Activated T-helper 1 cell treated with anti-CD3 and anti-CD28 coated beads, Interleukin-12 subunit alpha, Interleukin-12 subunit beta, Interleukin-2, Interleukin-4 antibody, amounts not matched to agents 30 ng/mL and 10 ng/mL and 1 ng/mL, durations not matched to agents 14 hours and 24 hours and 36 hours (primary cell): ENCODE measurements around the gene SBNO2. TPM values are rescaled to one million over a fixed set of nuclear protein-coding genes. Genes with fewer than 3 reads are reported as not detected.

ENCODE experiments used
- DNase-seq: peaks from one replicate; pipeline ENCODE4 v3.0.0; 2021; ENCODE audit warnings: low spot score
- H3K27ac Mint-ChIP-seq: one replicate; pipeline ENCODE4 v1.8.0; 2021; ENCODE audit warnings: mild to moderate bottlenecking, mixed read lengths
- H3K27me3 Mint-ChIP-seq: one replicate; pipeline ENCODE4 v1.8.0; 2022; ENCODE audit warnings: mild to moderate bottlenecking, moderate library complexity, mixed read lengths; ENCODE audit not compliant: insufficient read depth
- H3K36me3 Mint-ChIP-seq: one replicate; pipeline ENCODE4 v1.8.0; 2021; ENCODE audit warnings: low read depth, mixed read lengths
- H3K4me1 Mint-ChIP-seq: one replicate; pipeline ENCODE4 v1.8.0; 2021; ENCODE audit warnings: low read depth, mixed read lengths
- H3K4me3 Mint-ChIP-seq: one replicate; pipeline ENCODE4 v1.8.0; 2021; ENCODE audit warnings: mild to moderate bottlenecking, moderate library complexity, mixed read lengths
- H3K9me3 Mint-ChIP-seq: one replicate; pipeline ENCODE4 v1.8.0; 2021; ENCODE audit warnings: mixed read lengths
- intact Hi-C: fragments of 100-400 bp; cut with micrococcal nuclease; formaldehyde crosslinking; loops from one replicate; pipeline ENCODE4 v1.15.1; 2024
- total RNA-seq: library from RNA; stranded (reverse); gene quantifications from 2 replicates; pipeline ENCODE4 v1.2.3, GENCODE V29; 2022

Gene SBNO2
- total RNA-seq, 1 donor from 2014 or later: 96.9 TPM

DNA sequence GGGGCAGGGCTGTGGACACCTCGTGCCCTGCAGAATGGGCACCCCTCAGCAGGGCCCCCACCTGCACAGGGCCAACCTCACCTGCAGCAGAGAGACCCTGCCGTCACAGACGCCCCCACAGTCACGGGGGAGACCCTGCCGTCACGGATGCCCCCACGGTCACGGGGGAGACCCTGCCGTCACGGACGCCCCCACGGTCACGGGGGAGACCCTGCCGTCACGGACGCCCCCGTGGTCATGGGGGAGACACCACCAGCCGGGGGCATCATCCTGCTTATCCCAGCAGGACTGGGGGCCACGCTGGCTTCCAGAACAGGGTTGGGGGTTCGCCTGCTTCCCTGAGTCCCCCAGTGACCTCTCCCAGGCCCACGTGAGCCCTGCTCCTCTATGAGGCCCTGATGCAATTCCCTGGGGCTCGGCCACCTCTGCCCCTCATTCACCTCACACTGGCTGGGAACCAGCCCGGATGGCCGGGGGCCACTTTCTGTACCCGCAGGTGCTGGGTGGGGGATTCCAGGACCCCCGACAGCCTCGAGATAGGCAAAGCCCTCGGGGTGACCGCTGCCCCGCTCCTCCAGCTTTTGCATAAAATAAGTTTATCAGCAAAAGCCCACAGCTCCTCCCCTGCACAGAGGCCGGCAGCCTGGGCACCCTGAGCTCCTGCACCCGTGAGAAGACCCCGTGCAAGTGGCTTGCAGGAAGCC is 23.6 kb downstream of the SBNO2 start:
- peaks cover 8% of the 10 kb centered on the region for H3K36me3 Mint-ChIP-seq

GRCh38 chr19:1149259-1150045 is 24.6 kb downstream of the SBNO2 start:
- H3K27ac Mint-ChIP-seq: no peak overlapping the region
- intact Hi-C loops: no loop called here

More for the DNA sequence above, 23.6 kb downstream of the SBNO2 start:
- Mint-ChIP-seq H3K27me3 (no peaks in the 10 kb centered on the region), H3K27ac (no peak overlapping the region), H3K9me3 (no peaks in the 10 kb centered on the region), H3K4me3 (no peak overlapping the region), H3K4me1 (no peaks in the 10 kb centered on the region)
- intact Hi-C loops: no loop called here
- no peak for DNase-seq

DNA sequence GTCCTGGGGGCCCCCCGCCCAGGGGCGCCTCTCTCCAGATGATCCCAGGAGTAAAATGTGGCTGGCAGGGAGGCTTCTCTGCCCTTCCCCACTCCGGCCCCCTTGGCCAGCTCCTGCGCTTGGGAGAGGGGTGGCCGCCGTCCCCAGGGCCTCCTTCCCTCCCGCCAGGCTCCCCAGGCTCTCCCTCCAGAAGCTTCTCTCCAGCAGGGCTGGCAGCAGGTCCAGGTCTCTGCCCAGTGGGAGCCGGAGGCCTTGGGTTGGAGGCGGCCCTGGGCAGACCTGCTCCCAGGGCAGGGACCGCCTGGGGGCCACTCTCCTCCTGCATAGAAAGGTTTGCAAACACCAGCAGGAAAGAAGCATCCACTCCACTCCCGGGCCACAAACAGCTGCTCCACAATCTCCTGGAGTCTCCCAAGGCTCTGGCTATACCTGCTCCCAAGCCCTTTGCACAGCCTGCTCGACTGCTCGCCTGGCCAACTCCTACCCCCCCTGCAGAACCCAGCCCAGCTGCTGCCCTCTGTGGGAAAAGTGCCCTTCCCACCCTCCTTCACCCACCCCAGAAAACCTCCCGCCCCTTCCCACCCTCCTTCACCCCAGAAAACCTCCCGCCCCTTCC is 26.0 kb downstream of the SBNO2 start:
- DNase-seq: no peak

More at GRCh38 chr19:1149259-1150045, 24.6 kb downstream of the SBNO2 start:
- H3K4me3 Mint-ChIP-seq: no peak overlapping the region
- H3K9me3 Mint-ChIP-seq: no peaks in the 10 kb centered on the region
- no peak for DNase-seq
- H3K4me1 Mint-ChIP-seq: peaks cover 6% of the 10 kb centered on the region
- H3K36me3 Mint-ChIP-seq: peaks cover 13% of the 10 kb centered on the region
- H3K27me3 Mint-ChIP-seq: no peaks in the 10 kb centered on the region

DNA sequence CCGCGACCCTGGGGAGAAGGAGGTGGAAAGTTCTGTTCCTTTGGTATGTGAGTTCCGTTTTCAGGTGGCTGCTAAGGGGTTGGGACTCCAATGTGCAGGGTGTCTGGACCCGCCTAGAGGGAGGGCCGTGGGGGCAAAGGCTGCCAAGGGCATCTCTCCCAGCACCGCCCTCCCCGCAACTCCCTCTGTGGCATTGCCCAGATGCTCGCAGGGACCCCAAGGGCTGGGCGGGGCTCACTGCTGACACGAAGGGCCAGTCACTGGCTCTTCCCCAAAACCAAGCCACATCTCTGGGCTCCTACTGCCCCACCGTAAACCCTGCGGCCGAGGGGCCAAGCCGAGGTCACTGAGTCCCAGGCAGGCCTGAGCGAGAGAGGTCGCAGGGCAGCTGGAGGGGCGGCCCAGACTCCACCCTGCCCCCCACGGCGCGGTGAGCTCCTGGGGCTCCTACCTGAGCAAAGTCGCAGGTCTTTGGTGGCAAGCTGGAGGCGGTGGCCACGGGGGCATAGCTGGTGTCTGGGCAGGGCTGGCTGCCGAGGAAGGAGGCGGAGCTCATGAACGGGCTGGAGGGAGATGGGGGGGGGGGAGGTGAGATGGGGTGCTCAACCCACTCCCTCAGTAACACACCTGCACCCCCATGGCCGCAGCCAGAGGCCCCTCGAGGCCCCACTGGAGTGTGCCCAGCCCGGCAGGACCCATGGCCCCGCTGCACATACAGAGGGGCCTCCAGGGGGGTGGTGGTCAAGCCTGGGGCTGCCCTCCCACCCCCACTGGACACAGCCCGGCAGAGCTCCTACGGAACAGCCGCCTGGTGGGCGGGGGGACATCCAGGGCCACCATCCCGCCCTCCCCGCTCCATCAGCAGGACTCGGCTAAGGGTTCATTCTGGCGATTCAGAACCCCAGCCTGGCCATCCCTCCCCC is 26.9 kb downstream of the SBNO2 start:
- no peak for DNase-seq
- peaks cover 24% of the 10 kb centered on the region for H3K36me3 Mint-ChIP-seq
- intact Hi-C loops: no loop called here
- peaks cover under 1% of the 10 kb centered on the region for H3K9me3 Mint-ChIP-seq
- H3K27ac Mint-ChIP-seq: no peak overlapping the region
- H3K4me1 Mint-ChIP-seq: peaks cover 8% of the 10 kb centered on the region
- H3K4me3 Mint-ChIP-seq: no peak overlapping the region
- H3K27me3 Mint-ChIP-seq: no peaks in the 10 kb centered on the region

More for the DNA sequence above, 26.0 kb downstream of the SBNO2 start:
- Mint-ChIP-seq H3K27ac (no peak overlapping the region), H3K9me3 (no peaks in the 10 kb centered on the region), H3K4me1 (peaks cover 8% of the 10 kb centered on the region), H3K4me3 (no peak overlapping the region), H3K36me3 (peaks cover 20% of the 10 kb centered on the region), H3K27me3 (no peaks in the 10 kb centered on the region)
- intact Hi-C loops: no loop called here

DNA sequence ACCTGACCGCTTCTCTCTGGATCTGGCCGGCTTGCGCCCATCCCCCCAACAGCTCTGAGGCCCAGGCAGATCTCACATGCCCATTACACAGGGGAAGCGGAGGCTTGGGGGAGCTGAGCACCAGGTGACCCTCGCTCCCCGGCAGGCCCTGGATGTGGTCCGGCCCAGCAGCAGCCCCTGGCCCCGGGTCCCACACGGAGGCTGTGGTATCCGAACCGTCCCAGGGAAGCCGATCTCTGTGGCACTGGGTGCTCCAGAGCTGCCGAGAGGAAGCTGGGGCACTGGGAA is 27.7 kb downstream of the SBNO2 start:
- no peak overlapping the region for H3K27ac Mint-ChIP-seq
- no peak for DNase-seq
- H3K4me1 Mint-ChIP-seq: peaks cover 8% of the 10 kb centered on the region
- no peak overlapping the region for H3K4me3 Mint-ChIP-seq
- H3K36me3 Mint-ChIP-seq: peaks cover 25% of the 10 kb centered on the region
- intact Hi-C loops: no loop called here
- H3K27me3 Mint-ChIP-seq: no peaks in the 10 kb centered on the region
- H3K9me3 Mint-ChIP-seq: peaks cover 5% of the 10 kb centered on the region

GRCh38 chr19:1145635-1146411 is 28.2 kb downstream of the SBNO2 start:
- Mint-ChIP-seq H3K27me3 (no peaks in the 10 kb centered on the region), H3K4me1 (peaks cover 8% of the 10 kb centered on the region), H3K4me3 (no peak overlapping the region), H3K9me3 (peaks cover 5% of the 10 kb centered on the region), H3K27ac (no peak overlapping the region), H3K36me3 (peaks cover 25% of the 10 kb centered on the region)
- no peak for DNase-seq
- intact Hi-C loops: no loop called here

GRCh38 chr19:1144741-1145140 is 29.3 kb downstream of the SBNO2 start:
- intact Hi-C loops: no loop called here

DNA sequence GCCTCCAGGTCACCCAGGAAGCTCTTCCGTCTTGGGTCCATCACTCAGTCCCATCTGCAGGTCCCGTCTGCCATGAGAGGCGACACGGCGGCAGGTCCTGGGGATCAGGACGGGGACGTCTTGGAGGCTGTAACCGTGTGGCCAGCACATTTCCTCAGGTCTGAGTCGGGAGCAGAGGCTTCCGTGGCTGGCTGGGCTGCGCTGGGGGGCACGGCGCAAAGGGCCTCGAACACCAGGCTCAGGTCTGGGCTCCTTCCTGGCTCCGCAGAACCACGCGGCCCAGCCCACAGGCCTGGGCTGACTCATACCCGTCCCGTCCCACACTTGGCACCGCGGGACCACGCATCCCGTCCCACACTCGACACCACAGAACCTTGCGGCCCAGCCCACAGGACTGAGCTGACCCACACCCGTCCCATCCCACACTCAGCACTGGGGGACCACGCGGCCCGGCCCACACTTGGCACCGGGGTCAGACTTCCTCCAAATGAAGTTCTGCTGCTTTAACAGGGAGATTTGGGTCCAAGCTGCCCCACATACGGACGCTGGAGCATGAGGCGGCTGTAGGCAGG is 30.2 kb downstream of the SBNO2 start:
- Mint-ChIP-seq H3K4me1 (peaks cover 8% of the 10 kb centered on the region), H3K9me3 (peaks cover 9% of the 10 kb centered on the region), H3K27ac (no peak overlapping the region), H3K4me3 (no peak overlapping the region), H3K27me3 (no peaks in the 10 kb centered on the region), H3K36me3 (peaks cover 31% of the 10 kb centered on the region)
- intact Hi-C loops: no loop called here
- no peak for DNase-seq

More at GRCh38 chr19:1144741-1145140, 29.3 kb downstream of the SBNO2 start:
- Mint-ChIP-seq H3K36me3 (peaks cover 30% of the 10 kb centered on the region), H3K9me3 (peaks cover 7% of the 10 kb centered on the region), H3K4me1 (peaks cover 8% of the 10 kb centered on the region), H3K4me3 (no peak overlapping the region), H3K27me3 (no peaks in the 10 kb centered on the region), H3K27ac (peak overlapping the region; percentile 35)
- no peak for DNase-seq

DNA sequence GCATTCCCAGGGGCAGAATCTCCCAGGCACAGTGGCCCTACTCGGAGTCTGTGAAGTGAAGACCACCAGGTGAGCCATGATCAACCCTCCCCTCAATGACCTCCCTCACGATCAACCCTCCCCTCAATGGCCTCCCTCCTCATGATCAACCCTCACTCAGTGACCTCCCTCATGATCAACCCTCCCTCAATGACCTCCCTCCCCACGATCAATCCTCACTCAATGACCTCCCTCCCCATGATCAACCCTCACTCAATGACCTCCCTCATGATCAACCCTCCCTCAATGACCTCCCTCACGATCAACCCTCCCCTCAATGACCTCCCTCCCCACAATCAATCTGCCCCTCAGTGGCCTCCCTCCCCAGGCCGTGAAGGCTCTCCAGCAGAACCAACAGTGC is 32.1 kb downstream of the SBNO2 start:
- no peak for DNase-seq
- Mint-ChIP-seq H3K4me1 (peaks cover 8% of the 10 kb centered on the region), H3K4me3 (no peak overlapping the region), H3K27ac (no peak overlapping the region), H3K36me3 (peaks cover 32% of the 10 kb centered on the region), H3K27me3 (no peaks in the 10 kb centered on the region), H3K9me3 (peaks cover 9% of the 10 kb centered on the region)
- intact Hi-C loops: no loop called here

GRCh38 chr19:1140272-1141027 is 33.6 kb downstream of the SBNO2 start:
- intact Hi-C loops: no loop called here
- H3K27me3 Mint-ChIP-seq: no peaks in the 10 kb centered on the region
- H3K9me3 Mint-ChIP-seq: peaks cover 9% of the 10 kb centered on the region
- H3K4me1 Mint-ChIP-seq: peaks cover 13% of the 10 kb centered on the region
- H3K4me3 Mint-ChIP-seq: no peak overlapping the region
- no peak overlapping the region for H3K27ac Mint-ChIP-seq
- DNase-seq: no peak
- H3K36me3 Mint-ChIP-seq: peaks cover 30% of the 10 kb centered on the region

GRCh38 chr19:1139126-1139525 is 34.9 kb downstream of the SBNO2 start:
- intact Hi-C loops: no loop called here
- no peak overlapping the region for H3K27ac Mint-ChIP-seq

More at GRCh38 chr19:1139126-1139525, 34.9 kb downstream of the SBNO2 start:
- DNase-seq: no peak
- peaks cover 23% of the 10 kb centered on the region for H3K36me3 Mint-ChIP-seq
- peaks cover 9% of the 10 kb centered on the region for H3K9me3 Mint-ChIP-seq
- no peaks in the 10 kb centered on the region for H3K27me3 Mint-ChIP-seq
- no peak overlapping the region for H3K4me3 Mint-ChIP-seq
- H3K4me1 Mint-ChIP-seq: peaks cover 7% of the 10 kb centered on the region
